ENCODE measurements around the gene POLR3A.

GRCh38 chr10:77946084-77946483, 83.2 kb downstream of the POLR3A start:
- TF ChIP-seq, protein P1, sequence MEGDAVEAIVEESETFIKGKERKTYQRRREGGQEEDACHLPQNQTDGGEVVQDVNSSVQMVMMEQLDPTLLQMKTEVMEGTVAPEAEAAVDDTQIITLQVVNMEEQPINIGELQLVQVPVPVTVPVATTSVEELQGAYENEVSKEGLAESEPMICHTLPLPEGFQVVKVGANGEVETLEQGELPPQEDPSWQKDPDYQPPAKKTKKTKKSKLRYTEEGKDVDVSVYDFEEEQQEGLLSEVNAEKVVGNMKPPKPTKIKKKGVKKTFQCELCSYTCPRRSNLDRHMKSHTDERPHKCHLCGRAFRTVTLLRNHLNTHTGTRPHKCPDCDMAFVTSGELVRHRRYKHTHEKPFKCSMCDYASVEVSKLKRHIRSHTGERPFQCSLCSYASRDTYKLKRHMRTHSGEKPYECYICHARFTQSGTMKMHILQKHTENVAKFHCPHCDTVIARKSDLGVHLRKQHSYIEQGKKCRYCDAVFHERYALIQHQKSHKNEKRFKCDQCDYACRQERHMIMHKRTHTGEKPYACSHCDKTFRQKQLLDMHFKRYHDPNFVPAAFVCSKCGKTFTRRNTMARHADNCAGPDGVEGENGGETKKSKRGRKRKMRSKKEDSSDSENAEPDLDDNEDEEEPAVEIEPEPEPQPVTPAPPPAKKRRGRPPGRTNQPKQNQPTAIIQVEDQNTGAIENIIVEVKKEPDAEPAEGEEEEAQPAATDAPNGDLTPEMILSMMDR (IDR thresholded peaks at IDR 0.05): no peak
- no peak for TF ChIP-seq POLR2A (IDR thresholded peaks at IDR 0.05)

All from prostate gland (tissue), 2 donors.